Thyroid gland (tissue), 4 donors: ENCODE results near the gene RPTOR. TPM values are rescaled to one million over a fixed set of nuclear protein-coding genes. Genes with fewer than 3 reads are reported as not detected.

Experiments
- DNase-seq, 2 donors: peaks; one replicate each; pipeline ENCODE4 v3.0.0-alpha.2; 2019
- H3K27ac ChIP-seq, 3 donors: fragments of 200-600 bp; sonication (generic); 1 replicate in 2 of 3; 2 replicates in 1 of 3; pipeline ENCODE4 v1.5.1; 2016 to 2019; ENCODE audit warnings: mild to moderate bottlenecking in 1 of 3, moderate library complexity in 1 of 3
- H3K27me3 ChIP-seq: fragments of 200-600 bp; sonication (generic); one replicate; pipeline ENCODE4 v1.5.1; 2019
- H3K36me3 ChIP-seq, 2 donors: fragments of 200-600 bp; sonication (generic); one replicate each; pipeline ENCODE4 v1.5.1; 2016 to 2019
- H3K4me1 ChIP-seq, 2 donors: fragments of 200-600 bp; sonication (generic); one replicate each; pipeline ENCODE4 v1.5.1; 2017 to 2019
- H3K4me3 ChIP-seq, 3 donors: fragments of 200-600 bp; sonication (generic); replicated peaks in 1 of 3; 1 replicate in 2 of 3; 2 replicates in 1 of 3; pipeline ENCODE4 v1.5.1; 2016; ENCODE audit warnings: mild to moderate bottlenecking in 1 of 3
- H3K9me3 ChIP-seq: fragments of 200-600 bp; sonication (generic); one replicate; pipeline ENCODE4 v1.5.1; 2017
- POLR2A ChIP-seq, 2 donors: fragments of 450-650 bp; IDR thresholded peaks; one replicate each; pipeline ENCODE4 v1.6.1; 2017; ENCODE audit warnings: antibody characterized with exemption in 2 of 2, mild to moderate bottlenecking in 2 of 2, moderate library complexity in 1 of 2
- WGBS, 2 donors: methylation state at CpG; one replicate each; pipeline ENCODE4 v1.1.5; 2017; 5-methylcytosine and 5-hydroxymethylcytosine counted together
- intact Hi-C: fragments of 100-400 bp; cut with DNase I; formaldehyde crosslinking; loops from one replicate; pipeline ENCODE4 v1.15.1; 2023
- total RNA-seq, 4 donors: library from RNA; depleted of rRNA; stranded (reverse); fragments of >200 nt; gene quantifications; one replicate each; pipeline ENCODE4 v1.2.3, GENCODE V29; 2016
- TF ChIP-seq, protein P1 (sequence below), 6 experiments: fragments of 200-600 bp in 3 of 6; fragments of 450-650 bp in 3 of 6; sonication (generic) in 3 of 6; IDR thresholded peaks; one replicate each; pipeline ENCODE4 v1.5.1; 2016 to 2019; ENCODE audit warnings: antibody characterized with exemption in 6 of 6, mild to moderate bottlenecking in 2 of 6, inconsistent platforms in 1 of 6, moderate library complexity in 1 of 6

Gene RPTOR
- total RNA-seq, 4 donors from 2014 or later, result 24.2 to 58.1 (median 34.5) TPM

DNA sequence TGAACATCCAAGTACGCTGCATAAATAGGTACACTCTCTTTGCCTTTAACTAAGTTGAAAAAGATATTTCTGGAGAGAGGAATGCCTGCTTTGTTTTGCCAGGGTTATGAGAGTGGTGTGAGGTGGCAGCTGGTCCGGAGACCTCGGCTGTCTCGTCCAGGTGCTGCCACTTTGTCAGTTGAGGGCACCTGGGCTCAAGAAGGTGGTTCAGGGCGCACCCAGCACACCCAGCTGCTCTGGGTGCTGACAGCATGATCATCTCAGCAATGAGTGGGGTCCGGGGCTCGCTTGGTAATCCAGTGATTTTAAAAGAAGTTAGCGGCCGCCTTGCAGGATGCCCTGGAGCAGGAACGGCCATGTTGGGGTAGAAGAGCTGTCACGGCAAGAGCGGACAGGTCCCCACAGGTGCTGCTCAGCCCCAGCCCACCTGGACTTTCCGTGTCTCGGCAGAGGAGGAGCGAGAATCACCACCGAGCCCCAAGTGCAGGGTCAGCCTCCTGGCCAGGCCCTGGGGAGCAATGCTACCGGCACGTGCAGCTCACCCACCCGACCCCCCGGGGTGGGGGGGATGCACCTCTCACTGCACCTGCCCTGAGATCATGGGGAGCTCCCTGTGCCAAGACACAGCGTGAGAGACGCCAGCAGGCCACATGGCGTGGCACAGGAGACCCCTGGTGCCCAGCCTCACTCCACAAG lies 379.6 kb downstream of the RPTOR start:
- Histone ChIP-seq H3K27ac (no peak overlapping the region), H3K4me3 (no peak overlapping the region), H3K27me3 (no peaks in the 10 kb centered on the region), H3K36me3 (peaks cover 8 to 17% of the 10 kb centered on the region in 2 donors), H3K9me3 (no peaks in the 10 kb centered on the region), H3K4me1 (no peaks in the 10 kb centered on the region)
- TF ChIP-seq POLR2A (IDR thresholded peaks at IDR 0.05), result no peak
- TF ChIP-seq, protein P1, sequence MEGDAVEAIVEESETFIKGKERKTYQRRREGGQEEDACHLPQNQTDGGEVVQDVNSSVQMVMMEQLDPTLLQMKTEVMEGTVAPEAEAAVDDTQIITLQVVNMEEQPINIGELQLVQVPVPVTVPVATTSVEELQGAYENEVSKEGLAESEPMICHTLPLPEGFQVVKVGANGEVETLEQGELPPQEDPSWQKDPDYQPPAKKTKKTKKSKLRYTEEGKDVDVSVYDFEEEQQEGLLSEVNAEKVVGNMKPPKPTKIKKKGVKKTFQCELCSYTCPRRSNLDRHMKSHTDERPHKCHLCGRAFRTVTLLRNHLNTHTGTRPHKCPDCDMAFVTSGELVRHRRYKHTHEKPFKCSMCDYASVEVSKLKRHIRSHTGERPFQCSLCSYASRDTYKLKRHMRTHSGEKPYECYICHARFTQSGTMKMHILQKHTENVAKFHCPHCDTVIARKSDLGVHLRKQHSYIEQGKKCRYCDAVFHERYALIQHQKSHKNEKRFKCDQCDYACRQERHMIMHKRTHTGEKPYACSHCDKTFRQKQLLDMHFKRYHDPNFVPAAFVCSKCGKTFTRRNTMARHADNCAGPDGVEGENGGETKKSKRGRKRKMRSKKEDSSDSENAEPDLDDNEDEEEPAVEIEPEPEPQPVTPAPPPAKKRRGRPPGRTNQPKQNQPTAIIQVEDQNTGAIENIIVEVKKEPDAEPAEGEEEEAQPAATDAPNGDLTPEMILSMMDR (IDR thresholded peaks at IDR 0.05), result no peak
- intact Hi-C loops, result no loop called here
- DNase-seq, result no peak
- 96 to 97% methylated on average over 14 to 21 of the region's 23 CpGs for WGBS, 2 donors

DNA sequence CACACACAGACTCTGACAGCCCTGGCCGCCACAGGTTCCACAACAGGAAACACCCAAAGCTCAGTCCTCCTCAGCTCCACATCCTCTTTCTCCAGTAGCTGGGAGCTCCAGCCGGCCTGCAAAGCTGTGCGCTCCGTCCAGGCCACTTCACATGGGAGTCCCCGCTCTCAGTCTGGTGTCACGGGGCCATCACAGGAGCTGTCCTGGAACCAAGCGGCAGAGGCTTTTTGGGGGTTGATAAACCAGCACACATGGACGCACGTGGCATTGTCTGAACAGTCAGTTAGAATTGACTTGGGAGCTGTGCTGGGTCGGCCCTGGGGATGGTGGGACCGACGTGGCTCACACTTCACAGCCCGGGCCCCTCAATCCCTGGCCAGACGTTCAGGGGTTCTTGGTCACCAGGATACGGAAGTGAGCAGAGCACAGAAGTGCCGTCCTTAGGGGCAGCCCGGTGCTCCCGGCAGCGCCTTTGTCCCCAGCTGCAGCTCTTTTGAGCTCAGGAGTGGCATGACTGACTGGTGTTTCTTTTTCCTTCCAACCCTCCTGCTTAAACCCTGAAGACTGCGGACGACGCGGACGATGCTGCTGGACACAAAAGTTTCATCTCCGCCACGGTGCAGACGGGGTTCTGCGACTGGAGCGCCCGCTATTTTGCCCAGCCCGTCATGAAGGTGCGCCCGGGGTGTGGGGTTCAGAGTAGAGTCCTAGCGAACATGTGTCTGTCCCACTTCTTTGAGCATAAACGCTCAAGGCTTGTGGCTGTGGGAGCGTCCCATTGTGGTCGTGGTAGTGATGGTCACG lies 380.4 kb downstream of the RPTOR start:
- H3K27me3 ChIP-seq, result no peaks in the 10 kb centered on the region
- no peaks in the 10 kb centered on the region for H3K9me3 ChIP-seq
- no peaks in the 10 kb centered on the region for H3K4me1 ChIP-seq
- DNase-seq, result no peak
- peaks cover 8 to 15% of the 10 kb centered on the region in 2 donors for H3K36me3 ChIP-seq
- no peak overlapping the region for H3K27ac ChIP-seq
- intact Hi-C loops, result no loop called here
- no peak overlapping the region for H3K4me3 ChIP-seq
- WGBS, 2 donors, result 92 to 94% methylated on average over 25 to 38 of the region's 38 CpGs
- TF ChIP-seq, protein P1 (IDR thresholded peaks at IDR 0.05), result no peak
- no peak for TF ChIP-seq POLR2A (IDR thresholded peaks at IDR 0.05)

DNA sequence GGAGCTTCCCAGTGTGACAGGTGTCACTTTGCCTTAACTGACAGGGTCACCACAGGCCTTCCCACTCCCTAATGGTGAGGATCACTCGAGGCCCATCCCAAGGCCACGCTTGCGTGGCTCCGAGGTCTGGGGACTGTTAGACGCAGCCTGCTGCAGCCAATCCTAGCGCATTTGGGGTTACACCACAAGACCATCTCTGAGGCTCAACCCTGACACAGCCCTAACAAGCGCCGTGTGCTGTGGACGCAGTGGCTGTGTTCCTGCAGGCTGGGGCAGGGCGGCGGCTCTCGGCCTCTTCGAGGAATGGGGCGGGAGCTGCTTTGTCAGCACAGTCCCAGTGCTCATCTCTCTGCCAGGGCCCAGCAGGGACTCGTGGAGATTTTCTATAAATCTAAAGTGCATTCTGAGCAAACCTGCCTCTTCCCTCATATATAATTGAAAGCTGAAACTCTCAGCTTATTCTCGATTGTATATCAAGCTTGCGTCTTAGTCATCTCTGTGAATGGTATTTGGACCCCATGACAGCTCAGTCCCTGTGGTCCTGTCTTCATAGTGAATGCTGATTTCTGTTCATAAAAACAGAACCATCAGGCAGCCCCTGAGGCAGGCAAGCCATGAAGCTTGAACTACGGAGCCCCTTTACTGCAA lies 381.2 kb downstream of the RPTOR start:
- Histone ChIP-seq H3K36me3 (peaks cover 8 to 15% of the 10 kb centered on the region in 2 donors), H3K4me1 (no peaks in the 10 kb centered on the region), H3K27ac (no peak overlapping the region), H3K4me3 (no peak overlapping the region), H3K9me3 (no peaks in the 10 kb centered on the region), H3K27me3 (no peaks in the 10 kb centered on the region)
- no peak for DNase-seq
- intact Hi-C loops, result no loop called here
- TF ChIP-seq POLR2A (IDR thresholded peaks at IDR 0.05), result no peak
- TF ChIP-seq, protein P1 (IDR thresholded peaks at IDR 0.05), result no peak
- 74 to 82% methylated on average over 10 to 18 of the region's 18 CpGs for WGBS, 2 donors

DNA sequence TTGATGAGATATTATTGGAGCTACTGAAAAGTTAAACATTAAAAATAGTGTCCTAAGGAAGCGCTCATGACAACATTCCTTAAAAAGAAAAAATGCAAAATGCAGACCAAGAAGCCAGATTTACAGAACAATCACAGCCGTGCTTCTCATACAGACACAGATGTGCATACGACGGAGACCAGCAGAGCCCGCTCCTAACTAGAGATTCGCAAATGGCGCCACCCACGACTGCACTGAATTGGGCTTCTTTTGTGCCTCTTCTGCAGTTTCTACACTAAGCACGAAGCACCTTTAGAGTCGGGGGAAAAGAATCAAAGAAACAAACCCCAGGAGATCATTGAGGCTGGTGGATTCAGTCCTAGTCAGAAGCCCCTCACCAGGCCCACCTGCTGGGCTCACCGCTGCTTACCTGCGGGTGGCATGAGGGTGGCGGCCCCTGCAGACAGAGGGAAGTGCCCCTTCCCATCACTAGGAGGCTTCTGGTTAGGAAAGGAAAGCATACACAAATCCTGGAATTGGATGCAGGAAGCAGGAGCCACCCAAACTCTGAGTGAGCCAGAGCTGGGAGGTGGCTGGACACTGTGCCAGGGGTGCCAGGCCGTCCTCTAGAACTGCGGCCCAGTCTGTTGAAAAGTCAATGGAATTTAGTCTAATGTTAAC lies 382.1 kb downstream of the RPTOR start:
- TF ChIP-seq, protein P1 (IDR thresholded peaks at IDR 0.05), result no peak
- TF ChIP-seq POLR2A (IDR thresholded peaks at IDR 0.05), result no peak
- intact Hi-C loops, result no loop called here
- WGBS, 2 donors, result 79 to 87% methylated on average over 15 of the region's 15 CpGs
- no peaks in the 10 kb centered on the region for H3K27me3 ChIP-seq
- no peaks in the 10 kb centered on the region for H3K4me1 ChIP-seq
- H3K36me3 ChIP-seq, result peaks cover 8 to 15% of the 10 kb centered on the region in 2 donors
- H3K4me3 ChIP-seq, result no peak overlapping the region
- no peak for DNase-seq
- no peaks in the 10 kb centered on the region for H3K9me3 ChIP-seq
- H3K27ac ChIP-seq, result no peak overlapping the region
